Left lobe of liver (tissue), 2 donors: ENCODE measurements around the gene OSBP2. TPM values are rescaled to one million over a fixed set of nuclear protein-coding genes. Genes with fewer than 3 reads are reported as not detected.

Experiments used
- ATAC-seq: fragments of 200-7000 bp; cut with Tn5 transposase; one replicate; pipeline ENCODE4 v1.9.1; 2020; ENCODE audit warnings: mild to moderate bottlenecking, moderate library complexity
- DNase-seq: peaks from one replicate; pipeline ENCODE4 v3.0.0-alpha.2; 2020; ENCODE audit warnings: low spot score
- total RNA-seq: library from RNA; stranded (reverse); gene quantifications from one replicate; pipeline ENCODE4 v1.2.1, GENCODE V29; 2021
- donor health status: DM: no; HTN: no; CAD: no; lungs with moderate emphysema.
- donor health status: DM: no; HTN: yes; CAD: no.

Gene OSBP2
- total RNA-seq, 1 donor from 2014 or later, result 0.63 TPM

DNA sequence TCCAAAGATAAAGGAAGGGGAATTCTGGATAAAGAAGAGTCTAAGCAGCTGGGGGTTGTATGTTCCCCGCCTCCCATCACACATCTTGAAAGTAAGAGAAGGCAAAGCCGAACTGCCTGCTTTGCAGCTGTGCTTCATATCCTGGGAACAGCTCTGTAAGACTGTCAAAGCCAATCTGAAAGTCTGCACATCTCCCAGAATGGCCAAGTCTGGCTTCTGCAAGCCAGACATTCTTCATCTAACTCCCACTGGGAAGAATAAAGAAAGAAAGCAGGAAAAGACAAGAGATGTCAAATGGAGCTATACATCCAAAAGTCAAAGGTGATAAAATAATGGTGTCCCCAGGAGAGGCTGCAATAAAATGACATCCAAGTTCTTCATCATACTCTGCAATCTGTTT lies 258.5 kb downstream of the OSBP2 start:
- ATAC-seq (no peak), DNase-seq (no peak)

DNA sequence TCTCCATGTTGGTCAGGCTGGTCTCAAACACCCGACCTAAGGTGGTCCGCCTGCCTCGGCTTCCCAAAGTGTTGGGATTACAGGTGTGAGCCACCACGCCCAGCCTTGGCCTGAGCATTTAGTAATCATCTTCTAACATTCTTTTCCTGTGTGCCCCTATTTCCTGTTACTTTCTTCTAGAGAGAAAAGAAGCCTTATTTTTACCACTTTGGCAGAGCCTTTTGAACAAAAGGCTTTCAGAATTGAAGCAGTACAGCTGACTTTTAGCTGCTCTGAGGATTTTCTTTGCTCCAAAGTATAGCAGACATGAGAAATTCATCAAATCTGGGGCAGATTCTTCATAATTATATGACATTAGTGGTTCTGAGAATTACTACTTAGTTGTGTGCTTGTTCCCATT lies 260.5 kb downstream of the OSBP2 start:
- DNase-seq, result no peak
- no peak for ATAC-seq

Other genes starting within 250 kb of the OSBP2 start
- gene SEC14L3, start 222.9 kb upstream of the OSBP2 start, total RNA-seq, result 0.60 TPM
- gene SEC14L4, start 189.2 kb upstream of the OSBP2 start, total RNA-seq, result 29.1 TPM
- 0.08 TPM for gene SEC14L6, start 148.1 kb upstream of the OSBP2 start, total RNA-seq
- 1.4 TPM for gene GAL3ST1, start 120.2 kb upstream of the OSBP2 start, total RNA-seq
- 22.4 TPM for gene PES1, start 103.0 kb upstream of the OSBP2 start, total RNA-seq
- gene TCN2, start 87.7 kb upstream of the OSBP2 start, total RNA-seq, result 12.3 TPM
- 0.33 TPM for gene SLC35E4, start 59.1 kb upstream of the OSBP2 start, total RNA-seq
- gene DUSP18, start 27.0 kb upstream of the OSBP2 start, total RNA-seq, result 0.70 TPM